ENCODE measurements around the gene OR6P1. TPM values are rescaled to one million over a fixed set of nuclear protein-coding genes. Genes with fewer than 3 reads are reported as not detected.

Gene OR6P1
- total RNA-seq, 4 donors from 2014 or later: not detected

DNA sequence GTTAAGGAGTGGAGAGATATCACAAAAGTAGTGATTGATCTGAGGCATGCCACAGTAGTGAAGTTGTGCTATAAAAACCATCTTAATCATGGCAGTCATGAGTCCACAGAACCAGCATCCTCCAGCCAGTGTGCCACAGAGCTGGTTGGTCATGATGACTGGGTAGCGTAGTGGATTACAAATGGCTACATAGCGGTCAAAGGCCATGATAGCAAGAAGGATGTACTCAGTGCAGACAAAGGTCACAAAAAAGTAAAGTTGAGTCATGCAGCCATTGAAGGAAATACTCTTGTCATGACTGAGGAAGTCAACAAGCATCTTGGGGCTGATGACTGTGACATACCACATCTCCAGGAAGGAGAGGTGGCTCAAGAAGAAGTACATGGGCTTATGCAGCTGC is 22.8 kb downstream of the OR6P1 start:
- 100% methylated on average over 2 of the region's 2 CpGs for WGBS

DNA sequence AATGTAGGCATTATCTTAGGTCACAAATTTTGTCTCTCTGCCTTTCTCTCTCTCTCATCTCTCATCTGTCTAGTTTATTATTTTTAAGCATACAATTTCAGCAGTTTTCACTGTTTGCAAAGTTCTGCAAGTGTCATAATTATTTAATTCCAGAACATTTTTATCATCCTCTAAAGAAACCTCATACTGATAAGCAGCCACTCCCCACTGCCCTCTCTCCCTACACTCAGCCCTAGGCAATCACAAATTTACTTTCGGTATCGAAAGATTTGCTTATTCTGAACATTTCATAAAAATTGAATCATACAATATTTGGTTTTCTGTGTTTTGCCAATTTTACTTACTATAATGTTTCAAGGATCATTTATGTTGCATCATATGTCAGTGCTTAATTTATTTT is 32.8 kb downstream of the OR6P1 start:
- Histone ChIP-seq H3K4me1 (no peaks in the 10 kb centered on the region), H3K4me3 (no peak overlapping the region), H3K27me3 (no peaks in the 10 kb centered on the region), H3K27ac (no peak overlapping the region), H3K36me3 (no peaks in the 10 kb centered on the region), H3K9me3 (no peaks in the 10 kb centered on the region)
- TF ChIP-seq EP300 (IDR thresholded peaks at IDR 0.05): no peak
- 71% methylated on average over 2 of the region's 2 CpGs for WGBS
- no peak for DNase-seq (ENCODE audit: low spot score in 2 of 2)

More for the DNA sequence above, 22.8 kb downstream of the OR6P1 start:
- H3K4me1 ChIP-seq: no peaks in the 10 kb centered on the region
- no peak overlapping the region for H3K27ac ChIP-seq
- no peak overlapping the region for H3K4me3 ChIP-seq
- H3K27me3 ChIP-seq: no peaks in the 10 kb centered on the region
- H3K36me3 ChIP-seq: no peaks in the 10 kb centered on the region
- H3K9me3 ChIP-seq: no peaks in the 10 kb centered on the region
- no peak for DNase-seq (ENCODE audit: low spot score in 2 of 2)
- TF ChIP-seq POLR2A (IDR thresholded peaks at IDR 0.05) (no peak), POLR2AphosphoS5 (IDR thresholded peaks at IDR 0.05) (no peak), EP300 (IDR thresholded peaks at IDR 0.05) (no peak)
- TF ChIP-seq, protein P1, sequence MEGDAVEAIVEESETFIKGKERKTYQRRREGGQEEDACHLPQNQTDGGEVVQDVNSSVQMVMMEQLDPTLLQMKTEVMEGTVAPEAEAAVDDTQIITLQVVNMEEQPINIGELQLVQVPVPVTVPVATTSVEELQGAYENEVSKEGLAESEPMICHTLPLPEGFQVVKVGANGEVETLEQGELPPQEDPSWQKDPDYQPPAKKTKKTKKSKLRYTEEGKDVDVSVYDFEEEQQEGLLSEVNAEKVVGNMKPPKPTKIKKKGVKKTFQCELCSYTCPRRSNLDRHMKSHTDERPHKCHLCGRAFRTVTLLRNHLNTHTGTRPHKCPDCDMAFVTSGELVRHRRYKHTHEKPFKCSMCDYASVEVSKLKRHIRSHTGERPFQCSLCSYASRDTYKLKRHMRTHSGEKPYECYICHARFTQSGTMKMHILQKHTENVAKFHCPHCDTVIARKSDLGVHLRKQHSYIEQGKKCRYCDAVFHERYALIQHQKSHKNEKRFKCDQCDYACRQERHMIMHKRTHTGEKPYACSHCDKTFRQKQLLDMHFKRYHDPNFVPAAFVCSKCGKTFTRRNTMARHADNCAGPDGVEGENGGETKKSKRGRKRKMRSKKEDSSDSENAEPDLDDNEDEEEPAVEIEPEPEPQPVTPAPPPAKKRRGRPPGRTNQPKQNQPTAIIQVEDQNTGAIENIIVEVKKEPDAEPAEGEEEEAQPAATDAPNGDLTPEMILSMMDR (IDR thresholded peaks at IDR 0.05): no peak

DNA sequence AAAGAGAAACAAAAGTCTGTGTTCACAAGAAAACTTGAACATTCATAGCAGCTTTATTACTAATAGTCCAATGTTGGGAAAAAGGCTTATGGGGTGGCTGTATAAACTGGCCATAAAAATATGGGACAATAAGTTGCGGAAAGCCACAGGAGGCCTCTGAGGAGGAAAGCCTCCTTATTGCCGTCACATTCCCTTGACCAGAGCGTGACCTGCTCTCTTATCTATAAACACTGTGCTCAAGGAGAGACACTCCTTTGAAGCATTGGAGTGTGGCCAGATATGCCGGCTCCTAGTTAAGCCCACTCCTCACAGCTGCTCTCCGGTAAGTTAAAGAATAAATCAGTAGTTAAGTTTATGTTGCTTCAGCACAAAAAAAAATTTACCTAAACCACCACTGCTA is 35.9 kb downstream of the OR6P1 start:
- no peak for DNase-seq (ENCODE audit: low spot score in 2 of 2)
- H3K27ac ChIP-seq: no peak overlapping the region
- no peaks in the 10 kb centered on the region for H3K9me3 ChIP-seq
- H3K27me3 ChIP-seq: no peaks in the 10 kb centered on the region
- H3K36me3 ChIP-seq: no peaks in the 10 kb centered on the region
- H3K4me1 ChIP-seq: no peaks in the 10 kb centered on the region
- H3K4me3 ChIP-seq: no peak overlapping the region
- WGBS: 49% methylated on average over 5 of the region's 5 CpGs
- TF ChIP-seq POLR2AphosphoS5 (IDR thresholded peaks at IDR 0.05) (no peak), POLR2A (IDR thresholded peaks at IDR 0.05) (no peak), EP300 (IDR thresholded peaks at IDR 0.05) (no peak)
- TF ChIP-seq, protein P1 (IDR thresholded peaks at IDR 0.05): no peak

DNA sequence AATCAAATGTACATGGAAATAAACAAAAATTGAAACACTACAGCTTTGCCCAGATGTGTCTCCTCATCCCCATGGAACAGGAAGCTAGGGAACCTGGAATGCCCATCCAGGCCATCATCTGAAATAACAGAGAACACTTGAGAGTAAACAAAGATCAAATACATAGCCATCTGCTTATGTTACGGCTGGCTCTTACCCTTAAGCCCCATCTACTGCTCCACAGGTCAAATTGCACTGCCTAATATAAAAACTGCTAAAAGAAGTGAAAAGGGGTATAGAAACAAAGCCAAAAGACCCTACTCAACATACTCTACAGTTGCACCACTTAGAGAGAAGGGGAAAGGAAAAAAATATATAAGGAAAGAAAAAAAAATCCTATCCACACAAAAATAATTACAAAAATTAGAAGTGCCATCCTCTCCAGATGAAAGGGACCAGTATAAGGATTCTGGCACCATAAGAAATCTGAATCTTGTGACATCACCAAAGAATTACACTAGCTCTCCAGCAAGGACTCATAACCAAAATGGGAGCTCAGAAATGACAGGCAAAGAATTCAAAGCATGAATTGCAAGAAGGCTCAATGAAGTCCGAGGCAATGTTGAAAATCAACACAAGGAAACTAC is 43.1 kb downstream of the OR6P1 start:
- DNase-seq (ENCODE audit: low spot score in 2 of 2): no peak
- Histone ChIP-seq H3K36me3 (no peaks in the 10 kb centered on the region), H3K4me3 (no peak overlapping the region), H3K27me3 (no peaks in the 10 kb centered on the region), H3K4me1 (no peaks in the 10 kb centered on the region), H3K27ac (no peak overlapping the region), H3K9me3 (peaks cover 6% of the 10 kb centered on the region)
- WGBS: 39% methylated on average over 2 of the region's 2 CpGs
- TF ChIP-seq POLR2A (IDR thresholded peaks at IDR 0.05): no peak
- TF ChIP-seq, protein P1 (IDR thresholded peaks at IDR 0.05): no peak
- TF ChIP-seq EP300 (IDR thresholded peaks at IDR 0.05): no peak
- no peak for TF ChIP-seq POLR2AphosphoS5 (IDR thresholded peaks at IDR 0.05)

DNA sequence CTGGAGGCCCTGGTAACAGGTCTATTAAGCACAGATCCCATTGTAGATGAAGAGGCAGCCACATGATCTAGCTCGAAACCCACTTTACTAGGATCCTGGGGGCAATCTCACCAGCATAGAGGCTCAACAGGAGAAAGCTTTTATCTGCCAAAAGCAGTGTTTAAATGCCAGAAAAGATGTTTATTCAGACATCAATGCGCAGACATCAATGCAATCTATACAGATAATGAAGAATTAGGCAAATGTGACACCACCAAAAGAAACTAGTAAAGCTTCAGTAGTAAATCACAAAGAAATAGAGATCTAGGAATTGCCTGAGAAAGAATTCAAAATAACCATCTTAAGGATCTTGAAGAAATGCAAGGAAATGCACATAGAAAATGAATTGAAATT is 48.7 kb downstream of the OR6P1 start:
- H3K36me3 ChIP-seq: no peaks in the 10 kb centered on the region

More for the DNA sequence above, 48.7 kb downstream of the OR6P1 start:
- TF ChIP-seq EP300 (IDR thresholded peaks at IDR 0.05) (no peak), POLR2A (IDR thresholded peaks at IDR 0.05) (no peak), POLR2AphosphoS5 (IDR thresholded peaks at IDR 0.05) (no peak)
- TF ChIP-seq, protein P1 (IDR thresholded peaks at IDR 0.05): no peak
- WGBS: 83% methylated on average over 2 of the region's 2 CpGs
- DNase-seq (ENCODE audit: low spot score in 2 of 2): no peak
- H3K9me3 ChIP-seq: no peaks in the 10 kb centered on the region
- no peak overlapping the region for H3K27ac ChIP-seq
- H3K4me3 ChIP-seq: no peak overlapping the region
- no peaks in the 10 kb centered on the region for H3K27me3 ChIP-seq
- H3K4me1 ChIP-seq: no peaks in the 10 kb centered on the region

Data from suprapubic skin (tissue), 4 donors.